HepG2 (cell line): Measurements from ENCODE around the gene SAP25. TPM values are rescaled to one million over a fixed set of nuclear protein-coding genes. Genes with fewer than 3 reads are reported as not detected.

ENCODE experiments used
- ATF7 ChIP-seq, 2 experiments: fragments of 450-650 bp in 1 of 2; sonication (generic) in 1 of 2; formaldehyde crosslinking in 1 of 2; IDR thresholded peaks; 2 replicates each; pipeline versions ENCODE4 v1.4.0 to v1.6.1; 2016 to 2020; ENCODE audit warnings: antibody characterized with exemption in 1 of 2, mild to moderate bottlenecking in 1 of 2, missing genetic modification reagents in 1 of 2
- DBP ChIP-seq: sonication (generic); formaldehyde crosslinking; IDR thresholded peaks from 2 replicates; pipeline ENCODE4 v1.4.0; 2020; ENCODE audit warnings: missing genetic modification reagents; ENCODE audit errors: not compliant biosample characterization
- GLI4 ChIP-seq: sonication (generic); formaldehyde crosslinking; IDR thresholded peaks from 2 replicates; pipeline ENCODE4 v1.5.1; 2020; ENCODE audit warnings: missing genetic modification reagents, mild to moderate bottlenecking, moderate library complexity, borderline replicate concordance
- GZF1 ChIP-seq: sonication (generic); formaldehyde crosslinking; IDR thresholded peaks from 2 replicates; pipeline ENCODE4 v1.5.1; 2020; ENCODE audit warnings: mild to moderate bottlenecking, missing genetic modification reagents
- IKZF5 ChIP-seq: IDR thresholded peaks from 2 replicates; pipeline ENCODE4 v1.6.1; 2018; ENCODE audit warnings: missing genetic modification reagents, mild to moderate bottlenecking, missing compliant biosample characterization
- MYNN ChIP-seq: sonication (generic); formaldehyde crosslinking; IDR thresholded peaks from 2 replicates; pipeline ENCODE4 v1.4.0; 2020; ENCODE audit warnings: mild to moderate bottlenecking, low read depth, missing genetic modification reagents
- PAWR ChIP-seq: sonication (generic); formaldehyde crosslinking; IDR thresholded peaks from 2 replicates; pipeline ENCODE4 v1.4.0; 2020; ENCODE audit warnings: missing genetic modification reagents, mild to moderate bottlenecking, borderline replicate concordance
- SCMH1 ChIP-seq: sonication (generic); formaldehyde crosslinking; IDR thresholded peaks from 2 replicates; pipeline ENCODE4 v1.9.0; 2021; ENCODE audit warnings: missing genetic modification reagents, mild to moderate bottlenecking, borderline replicate concordance
- TAF1 ChIP-seq: sonication (generic); formaldehyde crosslinking; IDR thresholded peaks from 2 replicates; pipeline ENCODE4 v1.4.0; 2020; ENCODE audit warnings: missing genetic modification reagents
- ZBTB26 ChIP-seq: IDR thresholded peaks from 2 replicates; pipeline ENCODE4 v1.6.1; 2016; ENCODE audit warnings: missing compliant biosample characterization, missing genetic modification reagents, borderline replicate concordance
- ZBTB37 ChIP-seq: sonication (generic); formaldehyde crosslinking; IDR thresholded peaks from 2 replicates; pipeline ENCODE4 v1.4.0; 2020; ENCODE audit warnings: mild to moderate bottlenecking, missing genetic modification reagents
- ZKSCAN8 ChIP-seq: IDR thresholded peaks from 2 replicates; pipeline ENCODE4 v1.6.1; 2016; ENCODE audit warnings: borderline replicate concordance, missing genetic modification reagents, missing compliant biosample characterization
- ZNF180 ChIP-seq: sonication (generic); formaldehyde crosslinking; IDR thresholded peaks from 2 replicates; pipeline ENCODE4 v1.4.0; 2020; ENCODE audit warnings: low read depth, missing genetic modification reagents, borderline replicate concordance
- ZNF230 ChIP-seq: sonication (generic); formaldehyde crosslinking; IDR thresholded peaks from 2 replicates; pipeline ENCODE4 v1.4.0; 2020; ENCODE audit warnings: mild to moderate bottlenecking, missing genetic modification reagents
- ZNF34 ChIP-seq: sonication (generic); formaldehyde crosslinking; IDR thresholded peaks from 2 replicates; pipeline ENCODE4 v1.4.0; 2020; ENCODE audit warnings: mild to moderate bottlenecking, missing genetic modification reagents, borderline replicate concordance
- ZNF546 ChIP-seq: sonication (generic); formaldehyde crosslinking; conservative IDR thresholded peaks from 2 replicates; pipeline ENCODE4 v1.8.1; 2023; ENCODE audit warnings: mild to moderate bottlenecking, missing genetic modification reagents
- ZNF766 ChIP-seq: sonication (generic); formaldehyde crosslinking; IDR thresholded peaks from 2 replicates; pipeline ENCODE4 v1.5.0; 2020; ENCODE audit warnings: missing genetic modification reagents, borderline replicate concordance
- ZNF788 ChIP-seq: sonication (generic); formaldehyde crosslinking; IDR thresholded peaks from 2 replicates; pipeline ENCODE4 v1.5.0; 2020; ENCODE audit warnings: mild to moderate bottlenecking, missing genetic modification reagents, borderline replicate concordance
- ZNF800 ChIP-seq: sonication (generic); formaldehyde crosslinking; IDR thresholded peaks from 2 replicates; pipeline ENCODE4 v1.4.0; 2020; ENCODE audit warnings: missing genetic modification reagents
- ZSCAN5A ChIP-seq: sonication (generic); formaldehyde crosslinking; IDR thresholded peaks from 2 replicates; pipeline ENCODE4 v1.8.0; 2022; ENCODE audit warnings: mild to moderate bottlenecking, missing genetic modification reagents, borderline replicate concordance
- polyA plus RNA-seq, 8 experiments: library from polyadenylated mRNA; depleted of rRNA in 3 of 8; stranded (reverse) in 7 of 8; unstranded in 1 of 8; fragments of >200 nt; fragmentation: Illumina TruSeq in 4 of 8; extraction: Trizol in 4 of 8; gene quantifications; 2 replicates each; pipeline versions ENCODE4 v1.2.1 to v1.2.3, GENCODE V29; 2011 to 2016; ENCODE audit warnings: low read depth in 4 of 8, missing spikeins in 1 of 8, mixed read lengths in 1 of 8; ENCODE audit not compliant: insufficient read depth in 1 of 8
- total RNA-seq, 5 experiments: library from RNA; depleted of rRNA; stranded (reverse); fragments of >200 nt; fragmentation: Illumina TruSeq; extraction: Trizol; gene quantifications; 2 replicates each; pipeline ENCODE4 v1.2.3, GENCODE V29; 2016; ENCODE audit warnings: low read depth in 1 of 5

Gene SAP25
- total and polyA plus RNA-seq, 2 of the 13 experiments (the other 11 are each of a cell fraction or from before 2014, with no cell fraction given), result 0.15 to 0.20 TPM

- TF ChIP-seq ZNF766, result no peak
- no peak for TF ChIP-seq ZBTB37 (CRISPR knock-in tag)
- no peak for TF ChIP-seq ZKSCAN8 (CRISPR knock-in tag)
- 0 out of 2 replicates have a peak, but pooled peaks have one; percentile 17 for TF ChIP-seq MYNN (CRISPR knock-in tag)
- no peak for TF ChIP-seq GZF1 (CRISPR knock-in tag)
- TF ChIP-seq ATF7 (IDR thresholded peaks at IDR 0.05), result no peak
- no peak for TF ChIP-seq ATF7 (CRISPR knock-in tag; IDR thresholded peaks at IDR 0.05)
- no peak for TF ChIP-seq ZNF34 (CRISPR knock-in tag)
- TF ChIP-seq ZNF546, result no peak
- TF ChIP-seq ZNF788, result no peak
- no peak for TF ChIP-seq ZSCAN5A (CRISPR knock-in tag)
- no peak for TF ChIP-seq TAF1 (CRISPR knock-in tag)
- no peak for TF ChIP-seq DBP (CRISPR knock-in tag)
- no peak for TF ChIP-seq SCMH1 (CRISPR knock-in tag)
- TF ChIP-seq ZNF800 (CRISPR knock-in tag), result no peak
- no peak for TF ChIP-seq IKZF5 (CRISPR knock-in tag)
- TF ChIP-seq ZNF230, result no peak
- no peak for TF ChIP-seq ZNF180
- no peak for TF ChIP-seq PAWR (CRISPR knock-in tag)
- peak; percentile 3; the same call in 1 of the 2 replicates for TF ChIP-seq ZBTB26 (CRISPR knock-in tag)
- TF ChIP-seq GLI4 (CRISPR knock-in tag), result no peak
Measured at GRCh38 chr7:100567751-100568175, 5.9 kb downstream of the SAP25 start (continued).
